ENCODE data around the gene PPHLN1. TPM values are rescaled to one million over a fixed set of nuclear protein-coding genes. Genes with fewer than 3 reads are reported as not detected.

PPHLN1 gene
- polyA plus RNA-seq, 3 donors = 40.7 to 74.8 (median 68.7) TPM

- no peaks in the 10 kb centered on the region for H4K20me1 ChIP-seq (ENCODE audit: insufficient read depth, low read length)
- peaks cover 38 to 68% (median 55%) of the 10 kb centered on the region in 3 donors for H3K27me3 Mint-ChIP-seq (ENCODE audit: low read depth in 3 of 3)
- DNase-seq = no peak
- peaks cover 17% of the 10 kb centered on the region for H3K4me1 Mint-ChIP-seq
- no peak overlapping the region for H3K4me3 ChIP-seq (replicated peaks in 1 of 3; ENCODE audit: low read depth in 2 of 3, low read length in 3 of 3)
- no peak overlapping the region for H3K27ac ChIP-seq (ENCODE audit: low read depth in 1 of 2, low read length in 2 of 2)
- no peak overlapping the region for H3K27ac Mint-ChIP-seq
- H3K9me3 Mint-ChIP-seq = peaks cover 0 to 13% (median 6%) of the 10 kb centered on the region in 7 donors
- peaks cover 13 to 21% of the 10 kb centered on the region in 2 donors for H3K4me1 ChIP-seq (ENCODE audit: control insufficient read depth in 1 of 2, insufficient read depth in 2 of 2, low read length in 2 of 2)
- H2AFZ ChIP-seq (ENCODE audit: insufficient read depth, low read depth, low read length, poor library complexity, severe bottlenecking) = no peak overlapping the region
- 100% methylated on average over 1 of the region's 1 CpG for WGBS (ENCODE audit: insufficient coverage)
- no peaks in the 10 kb centered on the region for H3K36me3 ChIP-seq (replicated peaks in 1 of 2; ENCODE audit: control insufficient read depth in 1 of 2, insufficient read depth in 2 of 2, low read length in 2 of 2)
- intact Hi-C loops (cut with micrococcal nuclease) = no loop called here
- no peaks in the 10 kb centered on the region for H3K79me2 ChIP-seq (ENCODE audit: insufficient read depth, low read length)
- H3K9me3 ChIP-seq (replicated peaks in 1 of 2; ENCODE audit: control insufficient read depth in 1 of 2, insufficient read depth in 1 of 2, low read length in 2 of 2) = no peaks in the 10 kb centered on the region
- H3K9ac ChIP-seq (ENCODE audit: insufficient read depth, low read length, poor library complexity, severe bottlenecking) = no peak overlapping the region
- H3K4me3 Mint-ChIP-seq = no peak overlapping the region
- H3K36me3 Mint-ChIP-seq = peaks cover 6 to 7% of the 10 kb centered on the region in 2 donors
- H3K27me3 ChIP-seq (ENCODE audit: control insufficient read depth in 2 of 2, insufficient read depth in 2 of 2, low read length in 2 of 2) = peaks cover 43 to 62% of the 10 kb centered on the region in 2 donors
- TF ChIP-seq CTCF (IDR thresholded peaks at IDR 0.05) = no peak
- no peak overlapping the region for H3K4me2 ChIP-seq (replicated peaks; ENCODE audit: extremely low read depth, low read length, poor library complexity, severe bottlenecking)
Observed at GRCh38 chr12:42481368-42481767, 155.4 kb downstream of the PPHLN1 start.

- DNase-seq = no peak
- intact Hi-C loops (cut with micrococcal nuclease) = no loop called here
- H3K79me2 ChIP-seq (ENCODE audit: insufficient read depth, low read length) = no peaks in the 10 kb centered on the region
- Mint-ChIP-seq H3K4me1 (peaks cover 17% of the 10 kb centered on the region), H3K4me3 (peak overlapping the region; percentile 86 to 95), H3K36me3 (peaks cover 6 to 7% of the 10 kb centered on the region in 2 donors), H3K9me3 (peaks cover 0 to 13% (median 6%) of the 10 kb centered on the region in 7 donors), H3K27me3 (ENCODE audit: low read depth in 3 of 3) (peaks cover 43 to 76% (median 56%) of the 10 kb centered on the region in 3 donors), H3K27ac (no peak overlapping the region)
- TF ChIP-seq CTCF (IDR thresholded peaks at IDR 0.05) = no peak
- H4K20me1 ChIP-seq (ENCODE audit: insufficient read depth, low read length) = no peaks in the 10 kb centered on the region
- peak overlapping the region; percentile 88 for H2AFZ ChIP-seq (ENCODE audit: insufficient read depth, low read depth, low read length, poor library complexity, severe bottlenecking)
- H3K27ac ChIP-seq (ENCODE audit: low read depth in 1 of 2, low read length in 2 of 2) = no peak overlapping the region
- peak overlapping the region; percentile 96 for H3K4me2 ChIP-seq (replicated peaks; ENCODE audit: extremely low read depth, low read length, poor library complexity, severe bottlenecking)
- 74% methylated on average over 8 of the region's 18 CpGs for WGBS (ENCODE audit: insufficient coverage)
- H3K4me1 ChIP-seq (ENCODE audit: control insufficient read depth in 1 of 2, insufficient read depth in 2 of 2, low read length in 2 of 2) = peaks cover 13 to 21% of the 10 kb centered on the region in 2 donors
- H3K27me3 ChIP-seq (ENCODE audit: control insufficient read depth in 2 of 2, insufficient read depth in 2 of 2, low read length in 2 of 2) = peaks cover 49 to 70% of the 10 kb centered on the region in 2 donors
- peak overlapping the region in 1 of 3 experiments; percentile 81 for H3K4me3 ChIP-seq (replicated peaks in 1 of 3; ENCODE audit: low read depth in 2 of 3, low read length in 3 of 3)
- H3K9me3 ChIP-seq (replicated peaks in 1 of 2; ENCODE audit: control insufficient read depth in 1 of 2, insufficient read depth in 1 of 2, low read length in 2 of 2) = no peaks in the 10 kb centered on the region
- no peaks in the 10 kb centered on the region for H3K36me3 ChIP-seq (replicated peaks in 1 of 2; ENCODE audit: control insufficient read depth in 1 of 2, insufficient read depth in 2 of 2, low read length in 2 of 2)
- H3K9ac ChIP-seq (ENCODE audit: insufficient read depth, low read length, poor library complexity, severe bottlenecking) = peak overlapping the region; percentile 55
Observed at GRCh38 chr12:42482041-42482747, 156.2 kb downstream of the PPHLN1 start.
